ENCODE measurements around the gene ALG3. TPM values are rescaled to one million over a fixed set of nuclear protein-coding genes. Genes with fewer than 3 reads are reported as not detected.

Gene ALG3
- total and polyA plus RNA-seq, 9 of the 15 experiments (the other 6 are each of a cell fraction or from before 2014, with no cell fraction given): 37.5 to 107 (median 80.1) TPM

- TF ChIP-seq ZKSCAN3 (CRISPR knock-in tag; IDR thresholded peaks at IDR 0.05) (no peak), ZNF584 (CRISPR knock-in tag; IDR thresholded peaks at IDR 0.05; ENCODE audit: low read depth) (no peak)
These were observed at the start of gene ALG3 (continued) for GRCh38 chr3:184248454-184249411.

- POLR2A ChIA-PET: no interaction called here
- in situ Hi-C loops (cut with MboI): no loop called here
- H3K27ac ChIP-seq (ENCODE audit: extremely low read depth, low read depth, low read length): no peak overlapping the region
- no peak overlapping the region for H3K9ac ChIP-seq (ENCODE audit: insufficient read depth in 1 of 2, low read depth in 2 of 2, low read length in 2 of 2)
- H3K4me1 ChIP-seq (replicated peaks in 1 of 2; ENCODE audit: control insufficient read depth in 2 of 2, insufficient read depth in 2 of 2, low read length in 2 of 2): peaks cover 7 to 18% of the 10 kb centered on the region in 2 experiments; a peak in 4 of 5 replicates
- no peaks in the 10 kb centered on the region; the same call in 1 of the 2 replicates for H4K20me1 ChIP-seq (replicated peaks; ENCODE audit: control insufficient read depth, insufficient read depth, low read length)
- CTCF ChIA-PET (ENCODE audit: low intra/inter-chr PET ratio): no interaction called here
- WGBS (ENCODE audit: insufficient coverage, low coverage, missing lambda C conversion rate): 58% methylated on average over 7 of the region's 7 CpGs
- H3K9me1 ChIP-seq (ENCODE audit: control insufficient read depth, insufficient read depth, low read length): no peaks in the 10 kb centered on the region
- DNase-seq (ENCODE audit: extremely low read depth in 1 of 4, low spot score in 3 of 4) (no peak), ATAC-seq (no peak), FAIRE-seq (no peak)
- H3K9me3 ChIP-seq (replicated peaks; ENCODE audit: control insufficient read depth, insufficient read depth, low read depth, low read length): no peaks in the 10 kb centered on the region
- H3K4me2 ChIP-seq (ENCODE audit: insufficient read depth, low read length): no peak overlapping the region
- no peak overlapping the region for H3K4me3 ChIP-seq
- intact Hi-C loops (cut with micrococcal nuclease): loop anchor here (5.0 kb wide), 1 partner anchor 124 kb away; the partner anchor contains the start of gene AP2M1
- peaks cover 25% of the 10 kb centered on the region for H3K79me2 ChIP-seq (ENCODE audit: control insufficient read depth, insufficient read depth, low read length)
- H3K27me3 ChIP-seq (ENCODE audit: control insufficient read depth in 2 of 2, insufficient read depth in 2 of 2, low read length in 2 of 2): peaks cover 13 to 17% of the 10 kb centered on the region in 2 experiments; a peak in 4 of 5 replicates
- TF ChIP-seq HNRNPL (IDR thresholded peaks at IDR 0.05; ENCODE audit: low read depth, low read length) (no peak), EGR1 (conservative IDR thresholded peaks at IDR 0.05) (no peak), RBM15 (IDR thresholded peaks at IDR 0.05; ENCODE audit: insufficient read depth, low read length) (no peak)
- H2AFZ ChIP-seq (ENCODE audit: low read depth, low read length): no peak overlapping the region
- BruUV-seq (replicated peaks): no TSS peak
- H3K36me3 ChIP-seq (ENCODE audit: control insufficient read depth, insufficient read depth, low read length): peaks cover 18% of the 10 kb centered on the region
These were observed 47.9 kb upstream of the ALG3 start for GRCh38 chr3:184296616-184297015.

Measured in K562 (cell line).